HG03045 (cell line): Measurements from ENCODE around the gene ZNF80.
A peak's percentile ranks its signal among the peaks of the same experiment; 100 is the strongest.

Experiments
- ATAC-seq: cut with Tn5 transposase; IDR thresholded peaks from one replicate; pipeline ENCODE4 v1.9.1; 2021; ENCODE audit warnings: mild to moderate bottlenecking, moderate library complexity; ENCODE audit not compliant: unreplicated experiment

The ZNF80 gene

DNA sequence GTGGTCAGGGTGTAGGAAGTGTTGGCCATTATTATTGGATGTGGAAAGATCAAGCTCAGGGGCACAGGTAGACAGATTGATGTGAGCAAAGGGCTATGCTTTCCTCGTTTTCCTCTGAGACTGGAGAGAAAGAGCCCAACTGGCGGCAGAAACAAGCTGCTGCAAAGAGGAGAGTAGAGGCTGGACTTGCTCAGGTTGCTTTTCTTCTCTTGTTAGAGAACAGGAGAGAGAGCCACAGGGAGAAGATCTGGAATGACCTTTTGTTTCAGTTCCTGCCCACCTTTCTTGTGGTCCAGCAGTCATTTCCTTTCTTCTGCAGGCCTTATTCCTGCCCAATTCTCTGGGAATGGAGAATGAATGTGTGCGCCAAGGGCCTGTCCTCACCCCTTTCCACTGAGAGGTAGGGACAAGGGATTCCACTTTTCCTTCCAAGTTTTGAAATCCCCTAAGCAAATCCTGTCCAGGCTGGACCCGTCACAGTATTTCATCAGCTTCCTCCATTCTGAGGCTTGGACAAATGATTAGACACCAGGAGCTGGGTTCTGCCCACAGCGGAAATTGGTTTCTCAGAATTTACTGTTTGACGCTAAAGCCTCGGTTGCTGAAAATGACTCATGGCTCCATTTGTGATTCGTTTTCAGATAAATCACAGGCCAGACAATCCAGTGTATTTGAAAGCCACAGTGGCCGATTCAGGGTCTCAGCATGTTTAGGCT lies 16.1 kb downstream of the ZNF80 start:
- no peak for ATAC-seq

DNA sequence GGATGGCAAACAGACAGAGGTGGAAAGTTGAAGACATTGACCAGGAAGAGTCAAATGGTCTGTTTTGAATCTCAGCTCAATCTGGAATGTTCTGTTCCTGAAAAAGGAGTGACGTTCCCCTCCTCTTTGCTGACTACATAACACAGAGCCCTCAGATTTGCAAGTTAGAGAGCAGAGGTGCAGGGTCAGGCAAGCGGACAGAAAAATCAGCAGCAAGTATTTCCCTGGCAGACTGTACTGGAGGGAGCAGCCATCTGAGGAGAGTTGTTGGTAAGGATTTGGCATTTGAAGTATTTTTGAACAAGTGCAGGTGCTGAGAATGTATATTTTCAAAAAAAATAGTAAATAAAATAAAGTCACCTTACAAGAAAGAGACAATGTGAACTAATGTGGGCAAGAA lies 17.6 kb downstream of the ZNF80 start:
- no peak for ATAC-seq

DNA sequence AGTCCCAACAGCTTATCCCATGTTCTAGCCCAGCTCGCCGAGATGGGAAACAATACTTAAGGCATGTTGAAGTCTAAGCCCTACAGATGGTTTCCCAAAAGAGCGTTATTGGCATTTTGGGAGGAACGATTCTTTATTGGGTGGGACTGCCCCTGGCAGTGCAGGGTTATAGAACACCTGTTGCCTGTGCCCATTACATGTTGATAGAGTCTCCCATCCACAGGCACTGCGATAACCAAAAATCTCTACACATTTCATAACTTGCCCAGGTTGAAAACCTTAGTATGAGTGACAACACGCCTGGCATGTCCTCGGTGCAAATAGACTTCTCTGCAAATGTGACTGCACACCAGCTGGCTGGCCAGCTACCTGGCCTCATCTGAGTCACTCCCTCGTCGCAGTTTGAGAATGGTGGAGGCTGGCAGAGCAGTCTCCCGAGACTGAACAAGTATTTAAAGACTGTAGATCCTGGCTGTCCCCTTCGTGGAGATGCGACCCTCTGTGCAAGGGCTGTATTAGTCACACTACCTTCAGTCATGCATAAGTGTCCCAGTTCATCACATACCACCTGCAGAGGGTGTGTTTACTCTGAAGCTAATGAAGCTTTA lies 18.7 kb downstream of the ZNF80 start:
- no peak for ATAC-seq

DNA sequence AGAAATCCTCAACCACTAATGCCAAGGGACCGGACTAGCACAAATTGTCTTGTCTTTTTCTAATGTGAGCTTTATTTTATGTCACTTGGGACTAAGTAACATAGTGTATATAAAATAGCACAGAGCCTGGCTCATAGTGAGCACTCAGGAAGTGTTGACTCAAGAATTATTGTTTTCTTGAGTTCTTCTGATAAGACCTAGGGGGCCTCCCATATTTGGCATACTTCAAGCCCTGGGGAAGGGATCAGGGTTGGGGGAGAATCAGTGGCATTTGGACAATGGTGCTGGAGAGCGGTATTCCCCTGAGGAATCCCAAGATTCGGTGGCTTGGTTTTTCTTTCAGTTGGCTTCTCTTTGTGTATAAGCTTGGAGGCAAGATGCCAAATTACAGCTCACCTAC lies 19.4 kb downstream of the ZNF80 start:
- ATAC-seq = no peak

DNA sequence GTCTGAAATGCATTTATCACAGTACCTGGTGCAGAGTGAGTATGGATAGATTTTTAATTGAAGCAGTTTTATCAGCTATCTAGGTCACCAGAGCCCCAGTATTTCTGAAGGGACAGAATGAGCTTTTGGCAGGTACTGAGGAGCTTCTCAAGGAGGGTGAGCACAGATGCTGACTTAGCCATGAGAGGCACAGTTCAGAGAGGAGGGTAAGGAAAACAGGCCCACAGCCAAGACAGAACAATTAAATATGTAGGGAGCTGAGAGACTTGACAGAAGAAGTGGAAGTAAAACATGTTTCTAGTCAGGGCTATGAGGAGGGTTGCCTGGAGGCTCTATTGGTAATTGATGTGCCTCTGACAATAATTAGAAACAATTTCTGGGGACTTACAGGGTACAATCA lies 20.1 kb downstream of the ZNF80 start:
- no peak for ATAC-seq

DNA sequence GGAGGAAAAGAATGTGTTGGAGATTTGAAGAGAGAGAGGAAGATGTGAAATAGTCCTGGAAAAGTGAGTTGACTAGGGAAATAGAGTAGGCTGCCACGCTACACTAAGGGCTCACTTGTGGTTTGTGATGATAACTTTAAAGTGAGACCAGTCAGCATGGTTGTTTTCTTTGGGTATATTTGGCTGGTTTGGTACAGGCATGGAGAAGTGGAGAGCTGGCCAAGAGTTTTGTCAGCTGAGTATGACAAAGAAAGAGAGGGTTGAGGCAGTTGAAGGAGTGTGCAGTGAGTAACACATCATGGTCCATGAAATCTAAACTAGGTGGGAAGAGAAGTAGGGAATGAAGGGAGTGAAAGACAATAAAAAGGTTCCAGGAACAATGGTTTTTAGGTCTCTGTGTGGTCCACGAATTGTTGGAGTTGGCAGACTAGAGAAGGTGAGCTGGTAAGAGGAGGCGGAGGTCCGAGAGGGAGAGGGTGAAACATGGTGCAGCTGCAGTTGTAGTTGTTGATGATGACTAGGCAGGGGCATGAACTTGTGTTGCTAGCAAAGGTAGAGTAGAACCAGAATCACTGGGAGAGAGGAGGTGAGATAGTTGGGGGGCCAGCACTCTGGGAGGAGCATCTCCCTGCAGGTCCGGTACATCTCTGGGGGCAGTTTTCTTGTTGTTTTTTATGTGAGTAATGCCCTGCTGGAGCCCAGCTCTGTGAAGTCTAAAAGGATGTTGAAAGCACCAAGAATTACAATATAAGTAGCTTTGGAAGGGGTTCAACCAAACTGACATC lies 21.0 kb downstream of the ZNF80 start:
- ATAC-seq = no peak

DNA sequence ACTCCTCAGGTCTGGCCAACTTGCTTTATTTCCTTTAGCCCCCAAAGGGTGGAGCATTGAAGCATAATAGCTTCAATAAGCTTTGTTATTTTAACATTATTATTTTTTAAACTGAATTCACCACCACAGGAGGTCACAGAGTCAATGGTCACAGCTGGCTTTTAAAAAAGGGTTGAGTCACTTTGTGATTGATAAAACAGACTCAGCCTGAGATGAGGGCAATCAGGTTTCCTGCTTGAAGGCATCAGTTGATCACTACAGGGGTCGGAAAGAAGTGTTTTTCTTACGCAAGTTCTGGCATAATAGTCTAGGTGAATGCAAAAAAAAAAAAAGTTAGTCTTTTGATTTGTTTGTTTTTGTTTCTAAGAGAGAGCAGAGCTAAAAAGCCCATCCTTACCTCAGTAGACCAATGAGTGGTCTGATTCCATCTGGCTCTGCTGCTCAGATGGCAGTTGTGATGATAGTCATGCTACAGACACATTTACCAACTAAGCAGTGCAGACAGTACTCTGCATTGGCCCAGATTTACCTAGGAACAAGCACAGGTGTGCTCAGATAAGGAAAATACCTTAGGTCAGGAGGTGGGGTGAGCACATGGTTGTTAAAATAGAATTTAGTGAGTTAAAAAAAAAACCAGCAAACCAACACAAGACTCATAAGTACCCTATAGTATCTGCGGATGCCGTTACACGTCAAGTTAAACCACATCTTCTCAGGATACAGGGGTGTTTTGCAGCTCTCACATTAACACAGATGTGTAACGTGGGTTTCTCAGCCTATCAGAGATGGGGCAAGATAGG lies 22.6 kb downstream of the ZNF80 start:
- ATAC-seq = no peak

DNA sequence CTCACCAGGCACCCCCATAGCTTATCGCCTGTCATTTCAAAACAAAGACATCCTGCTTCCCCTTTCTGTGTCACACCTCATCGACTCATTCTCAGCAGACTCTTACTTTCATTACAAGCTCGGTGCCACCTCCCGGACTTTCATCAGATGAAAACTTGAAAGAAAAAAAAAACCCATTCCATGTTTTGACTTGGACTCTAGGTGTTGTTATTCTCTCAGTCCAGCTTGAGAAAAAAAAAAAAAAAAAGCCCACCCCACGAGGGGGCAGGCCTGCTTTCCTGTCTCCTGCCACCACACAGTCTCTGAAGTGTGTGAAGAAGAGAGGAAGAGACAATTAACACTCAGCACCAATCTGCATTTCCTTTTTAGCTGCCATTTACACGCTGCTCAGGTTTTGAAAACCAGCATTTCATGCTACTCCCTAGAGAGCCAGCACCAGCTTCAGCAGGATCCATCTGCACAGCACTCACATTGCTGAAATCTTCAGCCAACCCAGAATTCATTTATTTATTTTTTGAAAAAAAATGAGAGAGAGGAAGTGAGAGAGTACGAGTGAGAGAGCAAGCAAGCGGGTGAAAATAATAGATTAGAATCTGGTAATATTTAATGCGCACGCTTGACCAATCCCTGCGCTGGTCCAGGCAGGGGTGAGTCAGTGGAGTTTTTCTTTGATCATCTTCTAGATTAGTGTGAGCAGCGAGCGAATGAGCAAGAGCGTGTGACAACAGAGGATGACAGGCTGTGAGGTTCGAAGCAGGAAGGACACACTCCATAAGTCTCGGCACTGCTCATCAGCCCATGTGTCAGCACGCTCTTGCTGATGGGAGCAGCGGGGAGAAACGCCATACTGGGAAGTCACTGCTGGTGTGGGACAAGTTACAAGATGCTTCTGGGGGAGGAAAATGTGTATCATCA lies 23.5 kb downstream of the ZNF80 start:
- peak; percentile 90 for ATAC-seq

DNA sequence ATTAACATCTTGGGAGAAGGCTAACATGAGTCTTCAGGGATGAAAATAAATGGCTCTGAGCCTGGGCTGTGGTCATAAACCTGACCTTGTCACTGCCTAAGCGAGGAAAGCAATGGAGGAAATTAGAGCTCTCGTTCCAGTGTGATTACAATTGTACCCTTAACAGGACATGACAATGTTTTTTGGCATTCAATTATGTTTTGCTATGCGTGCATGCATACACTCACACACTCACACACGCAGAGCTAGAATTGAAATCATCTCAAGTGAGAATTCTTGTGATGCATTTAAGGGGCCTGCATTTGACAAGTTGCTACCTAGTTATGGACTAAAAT lies 24.1 kb downstream of the ZNF80 start:
- ATAC-seq = no peak

DNA sequence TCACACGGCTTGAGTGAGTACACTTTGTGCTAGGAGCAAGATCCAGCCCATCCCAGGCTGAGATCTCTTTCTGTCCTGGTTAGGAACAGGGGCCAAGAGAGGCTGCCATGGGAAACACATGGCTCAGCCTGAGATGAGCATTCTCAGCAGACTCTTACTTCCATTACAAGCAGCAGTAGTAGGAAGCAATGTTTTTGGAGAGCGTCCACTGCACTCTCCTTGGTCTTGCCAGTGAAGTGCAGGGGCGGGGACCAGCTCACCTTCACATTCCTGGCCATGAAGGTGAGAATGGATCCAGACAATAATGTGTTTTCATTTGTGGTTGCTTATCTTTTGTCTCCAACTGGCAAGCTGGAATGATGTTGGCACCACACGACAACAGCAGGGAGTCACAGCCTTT lies 24.7 kb downstream of the ZNF80 start:
- ATAC-seq = no peak

DNA sequence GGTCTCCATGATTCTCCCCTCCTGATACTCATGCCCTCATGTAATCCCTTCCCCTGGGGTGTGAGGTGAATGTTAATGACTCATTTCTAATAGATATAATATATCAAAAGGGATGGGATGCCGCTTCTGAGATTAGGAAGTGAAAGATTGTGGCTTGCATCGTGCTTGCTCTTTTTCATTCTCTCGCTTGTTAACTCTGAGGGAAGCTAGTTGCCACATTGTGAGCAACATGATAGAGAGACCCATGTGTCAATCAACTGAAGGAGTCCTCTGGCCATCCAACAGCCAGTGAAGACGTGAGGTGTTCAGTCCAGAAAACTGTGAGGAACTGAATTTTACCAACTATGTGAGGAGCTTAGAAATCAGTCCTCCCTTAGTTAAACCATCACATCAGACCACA lies 29.6 kb downstream of the ZNF80 start:
- ATAC-seq = no peak

DNA sequence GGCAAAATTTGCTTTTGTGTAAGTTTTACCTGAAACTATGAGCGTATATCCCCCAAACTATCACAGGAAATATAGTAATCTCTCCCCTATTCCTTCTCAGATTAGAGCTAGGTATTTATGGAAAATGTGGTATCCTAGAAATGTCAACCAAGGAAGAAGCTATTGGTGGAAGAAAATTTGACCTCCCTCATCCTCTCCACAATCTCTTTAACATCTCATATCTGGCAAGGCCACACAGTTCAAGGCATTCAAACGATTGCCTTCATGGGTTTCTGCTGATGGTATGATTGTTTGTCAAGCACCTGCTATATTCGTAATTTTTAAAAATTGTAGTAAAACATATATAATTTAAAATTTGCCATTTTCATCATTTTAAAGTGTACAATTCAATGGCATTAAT lies 31.0 kb downstream of the ZNF80 start:
- no peak for ATAC-seq

DNA sequence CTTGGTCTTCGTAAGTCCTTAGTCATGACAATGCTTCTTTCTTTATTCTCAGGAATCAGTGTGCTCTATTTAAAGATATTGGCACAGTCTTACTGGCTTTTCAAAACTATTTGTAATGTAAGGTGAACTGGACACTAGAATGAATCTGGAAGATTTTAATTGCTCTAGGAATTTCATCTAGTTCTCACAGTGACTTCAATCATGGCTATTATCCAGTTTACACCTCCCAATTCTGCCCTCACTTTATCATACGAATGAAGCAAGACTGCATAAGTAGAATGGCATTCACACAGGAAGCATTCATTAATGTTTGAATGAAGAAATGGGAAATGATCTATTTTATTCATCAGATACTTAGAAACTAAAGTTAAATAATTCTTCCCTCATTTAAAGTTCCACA lies 31.8 kb downstream of the ZNF80 start:
- ATAC-seq = no peak

DNA sequence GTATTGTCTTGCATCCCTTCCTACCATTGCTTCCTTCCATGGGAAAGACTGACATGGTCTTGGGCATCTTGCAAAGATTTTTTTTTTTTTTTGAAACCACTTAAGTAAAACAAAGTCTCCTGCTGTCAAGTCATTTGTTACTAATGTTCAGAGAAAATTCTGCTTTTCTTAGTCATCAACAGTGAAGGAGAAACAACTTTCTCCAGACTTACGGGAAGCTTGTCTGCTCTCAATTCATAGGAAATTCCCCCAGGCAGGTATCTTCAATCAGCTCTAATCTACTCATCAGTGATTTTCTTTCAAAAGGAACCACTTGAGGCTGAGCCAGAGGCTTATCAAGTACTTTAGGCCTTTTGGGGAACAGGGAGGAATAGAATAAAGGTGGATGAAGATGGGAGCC lies 42.6 kb downstream of the ZNF80 start:
- no peak for ATAC-seq

DNA sequence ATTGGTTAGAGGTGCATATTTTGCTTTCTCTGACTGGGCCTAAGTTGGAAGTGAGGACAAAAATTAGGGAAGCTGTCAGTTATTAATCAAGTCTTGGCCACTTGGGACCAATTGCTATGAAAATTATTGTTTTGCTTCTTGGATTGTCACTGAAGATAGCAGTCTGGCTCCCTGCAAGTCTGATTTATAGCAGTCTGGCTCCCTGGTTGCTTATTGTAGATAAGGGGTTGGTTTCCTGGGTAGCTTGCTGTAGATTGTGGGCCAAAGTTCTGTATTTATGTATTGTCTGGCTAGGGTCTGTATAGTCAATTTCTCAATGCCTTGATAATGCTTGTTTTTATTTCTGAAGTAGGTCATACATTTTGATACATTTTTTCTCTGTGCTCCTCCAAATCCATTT lies 45.2 kb downstream of the ZNF80 start:
- no peak for ATAC-seq

DNA sequence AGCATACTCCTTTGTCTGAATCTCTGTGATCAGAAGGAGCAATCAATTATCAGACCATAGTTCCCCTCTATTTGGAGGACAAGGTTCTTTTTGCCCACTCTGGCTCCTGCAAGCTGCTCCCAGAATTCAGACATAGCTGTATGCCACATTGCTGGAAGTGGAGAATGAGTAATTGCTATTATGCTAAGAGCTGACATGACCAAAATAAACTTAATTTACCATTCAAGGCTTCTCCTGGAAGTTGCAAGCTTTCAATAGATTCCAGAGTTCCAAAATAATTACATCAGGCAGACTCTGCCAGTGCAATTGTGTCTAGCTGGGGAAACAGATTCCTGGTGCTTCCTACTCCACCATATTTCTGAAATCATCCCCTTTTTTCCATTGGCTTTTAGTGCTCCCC lies 50.9 kb downstream of the ZNF80 start:
- ATAC-seq = no peak
